Measurements from ENCODE around the gene YOD1.

YOD1 gene

GRCh38 chr1:207062058-207062457, 11.1 kb upstream of the YOD1 start:
- no peak overlapping the region for H3K27ac ChIP-seq
- no peak for TF ChIP-seq ZFX (IDR thresholded peaks at IDR 0.05; ENCODE audit: borderline replicate concordance)
- TF ChIP-seq, protein P1, sequence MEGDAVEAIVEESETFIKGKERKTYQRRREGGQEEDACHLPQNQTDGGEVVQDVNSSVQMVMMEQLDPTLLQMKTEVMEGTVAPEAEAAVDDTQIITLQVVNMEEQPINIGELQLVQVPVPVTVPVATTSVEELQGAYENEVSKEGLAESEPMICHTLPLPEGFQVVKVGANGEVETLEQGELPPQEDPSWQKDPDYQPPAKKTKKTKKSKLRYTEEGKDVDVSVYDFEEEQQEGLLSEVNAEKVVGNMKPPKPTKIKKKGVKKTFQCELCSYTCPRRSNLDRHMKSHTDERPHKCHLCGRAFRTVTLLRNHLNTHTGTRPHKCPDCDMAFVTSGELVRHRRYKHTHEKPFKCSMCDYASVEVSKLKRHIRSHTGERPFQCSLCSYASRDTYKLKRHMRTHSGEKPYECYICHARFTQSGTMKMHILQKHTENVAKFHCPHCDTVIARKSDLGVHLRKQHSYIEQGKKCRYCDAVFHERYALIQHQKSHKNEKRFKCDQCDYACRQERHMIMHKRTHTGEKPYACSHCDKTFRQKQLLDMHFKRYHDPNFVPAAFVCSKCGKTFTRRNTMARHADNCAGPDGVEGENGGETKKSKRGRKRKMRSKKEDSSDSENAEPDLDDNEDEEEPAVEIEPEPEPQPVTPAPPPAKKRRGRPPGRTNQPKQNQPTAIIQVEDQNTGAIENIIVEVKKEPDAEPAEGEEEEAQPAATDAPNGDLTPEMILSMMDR (IDR thresholded peaks at IDR 0.05), result no peak

- H3K27ac ChIP-seq, result no peak overlapping the region
- TF ChIP-seq ZFX (IDR thresholded peaks at IDR 0.05; ENCODE audit: borderline replicate concordance), result no peak
- TF ChIP-seq, protein P1 (IDR thresholded peaks at IDR 0.05), result no peak
These were observed 9.6 kb upstream of the YOD1 start for GRCh38 chr1:207060596-207060995.

DNA sequence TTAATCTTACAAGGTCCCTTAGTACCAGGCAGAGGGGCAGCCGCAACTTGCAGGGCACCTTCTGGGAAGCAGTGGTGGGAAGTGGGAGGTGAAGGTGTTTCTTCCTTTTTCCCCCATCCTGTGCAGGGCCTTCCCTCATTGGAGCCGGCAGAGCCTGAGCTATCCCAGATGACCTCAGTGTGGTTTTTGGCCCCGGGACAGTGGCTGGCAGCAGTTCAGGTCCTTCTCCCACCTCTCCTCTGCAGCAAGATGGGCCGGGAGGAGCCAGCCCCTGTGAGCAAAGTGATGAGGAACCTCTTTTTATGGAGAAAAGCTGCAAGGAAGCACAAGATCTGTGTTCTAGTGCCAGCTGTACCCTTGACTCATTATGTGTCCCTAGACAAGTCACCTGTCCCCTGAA, 8.9 kb upstream of the YOD1 start:
- no peak overlapping the region for H3K27ac ChIP-seq
- TF ChIP-seq ZFX (IDR thresholded peaks at IDR 0.05; ENCODE audit: borderline replicate concordance), result no peak
- TF ChIP-seq, protein P1 (IDR thresholded peaks at IDR 0.05), result no peak

DNA sequence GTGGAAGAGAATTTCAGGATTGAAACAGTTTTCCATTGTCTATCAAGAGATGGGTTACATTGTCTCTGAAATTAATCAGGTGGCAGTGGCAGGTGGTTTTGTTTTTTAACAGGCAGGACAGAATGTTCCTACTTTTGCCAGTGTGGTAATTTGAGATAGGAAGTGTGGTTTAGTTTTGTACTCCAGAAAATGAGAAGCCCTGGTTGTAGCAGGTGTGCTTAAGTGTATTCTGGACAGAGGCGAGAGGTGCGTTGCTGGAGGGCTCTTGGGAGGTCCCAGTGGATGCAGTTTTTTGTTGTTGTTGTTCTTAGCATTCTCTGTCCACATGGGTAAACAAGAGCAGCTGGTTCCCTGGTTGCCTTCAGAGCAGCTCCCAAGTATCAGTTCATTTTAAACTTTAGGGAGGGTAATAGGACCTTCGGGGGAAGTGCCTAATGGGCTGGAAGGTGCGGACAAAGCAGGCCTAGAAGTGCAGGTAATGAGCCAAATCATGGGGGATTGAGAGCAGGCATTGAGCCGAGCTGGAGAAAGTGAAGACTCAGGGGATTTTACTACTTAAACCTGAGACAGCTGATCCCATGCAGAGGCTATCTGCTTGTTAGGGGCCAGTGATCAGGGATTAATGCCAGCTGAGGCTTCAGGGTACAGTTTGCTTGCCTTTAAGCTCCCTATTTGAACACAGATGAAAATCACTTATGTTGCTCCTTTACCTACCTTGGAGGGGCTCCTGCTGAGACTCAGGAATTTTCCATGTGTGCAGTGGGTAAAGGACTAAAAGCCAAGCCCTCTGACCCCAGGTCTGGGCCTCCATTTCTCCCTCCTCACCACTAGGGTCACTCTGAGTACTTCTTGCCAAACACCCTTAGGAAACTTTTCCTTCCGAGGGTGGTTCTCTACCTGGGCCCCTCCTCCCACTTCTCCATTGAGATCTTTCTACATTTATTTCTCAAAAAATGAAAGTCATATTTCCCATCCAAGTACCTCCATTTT, 8.2 kb upstream of the YOD1 start:
- H3K27ac ChIP-seq, result no peak overlapping the region
- TF ChIP-seq, protein P1 (IDR thresholded peaks at IDR 0.05), result no peak; the same call in 1 of the 2 replicates

DNA sequence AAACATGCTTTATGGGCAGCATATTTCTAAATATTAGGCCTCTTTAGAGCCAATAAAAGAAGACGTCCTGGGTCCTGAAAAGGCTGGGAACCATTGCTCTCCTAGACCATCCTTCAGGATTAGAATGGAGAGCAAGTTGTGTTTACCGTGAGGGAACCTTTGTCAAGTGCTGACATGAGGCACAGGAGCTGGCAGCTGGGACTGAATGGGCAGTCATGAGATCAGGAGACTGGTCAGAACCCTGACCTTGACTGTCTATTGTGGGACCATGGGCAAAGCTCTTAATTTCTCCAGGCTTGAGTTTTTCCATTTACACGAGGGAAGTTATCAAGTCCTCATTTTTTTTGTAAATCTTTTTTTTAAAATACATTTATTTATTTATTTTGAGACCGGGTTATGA, 7.2 kb upstream of the YOD1 start:
- H3K27ac ChIP-seq, result no peak overlapping the region
- TF ChIP-seq, protein P1 (IDR thresholded peaks at IDR 0.05), result no peak
- TF ChIP-seq ZFX (IDR thresholded peaks at IDR 0.05; ENCODE audit: borderline replicate concordance), result no peak

GRCh38 chr1:207056673-207057072, 5.7 kb upstream of the YOD1 start:
- no peak overlapping the region for H3K27ac ChIP-seq
- TF ChIP-seq ZFX (IDR thresholded peaks at IDR 0.05; ENCODE audit: borderline replicate concordance), result no peak
- TF ChIP-seq, protein P1 (IDR thresholded peaks at IDR 0.05), result no peak

DNA sequence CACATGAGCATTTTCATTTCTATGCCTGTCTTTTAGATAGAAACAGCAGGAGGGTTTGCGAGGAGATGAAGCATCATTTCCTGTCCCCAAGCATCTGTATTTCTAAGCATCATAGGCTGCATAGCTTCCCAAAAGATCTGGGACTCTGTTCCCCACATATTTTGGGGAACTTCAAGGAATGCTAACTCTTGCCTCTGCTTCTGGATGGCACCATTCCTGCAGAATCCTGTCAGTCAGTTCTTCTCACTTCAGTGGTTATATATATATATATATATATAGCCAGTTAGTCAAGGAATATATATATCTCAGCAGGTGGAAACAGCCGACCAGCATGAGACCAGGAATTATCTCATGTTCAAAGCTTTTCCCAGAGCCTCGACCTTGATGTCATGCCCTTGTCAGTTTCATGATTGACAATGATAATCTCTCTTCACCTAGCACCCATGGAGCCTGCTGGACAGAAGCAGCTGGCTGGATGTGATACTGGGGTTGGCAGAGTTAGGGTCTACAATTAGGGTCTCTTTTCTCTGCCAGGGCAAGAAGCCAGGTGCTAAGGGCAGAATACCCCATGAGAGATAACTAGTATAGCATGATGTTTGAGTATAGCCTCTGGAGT, 4.5 kb upstream of the YOD1 start:
- TF ChIP-seq ZFX (IDR thresholded peaks at IDR 0.05; ENCODE audit: borderline replicate concordance), result no peak
- TF ChIP-seq, protein P1 (IDR thresholded peaks at IDR 0.05), result no peak
- no peak overlapping the region for H3K27ac ChIP-seq

All from 22Rv1 (cell line).